Lung (tissue), 12 donors: ENCODE data around the gene DCP1A. TPM values are rescaled to one million over a fixed set of nuclear protein-coding genes. Genes with fewer than 3 reads are reported as not detected.
A peak's percentile ranks its signal among the peaks of the same experiment; 100 is the strongest.

Source experiments
- ATAC-seq: fragments of 200-7000 bp; cut with Tn5 transposase; one replicate; pipeline ENCODE4 v1.9.1; 2020; ENCODE audit warnings: moderate number of reproducible peaks; ENCODE audit not compliant: insufficient read depth, low FRiP score
- DNase-seq, 3 donors: peaks; one replicate each; pipeline ENCODE4 v3.0.0-alpha.2; 2013 to 2017
- H3K27ac ChIP-seq, 2 donors: one replicate each; pipeline ENCODE4 v1.5.1; 2013; ENCODE audit warnings: mild to moderate bottlenecking in 2 of 2, moderate library complexity in 2 of 2, control low read depth in 1 of 2, inconsistent platforms in 1 of 2, low read depth in 1 of 2, low read length in 1 of 2
- H3K27me3 ChIP-seq, 3 donors: one replicate each; pipeline ENCODE4 v1.5.1; 2013; ENCODE audit warnings: low read length in 2 of 3; ENCODE audit not compliant: control insufficient read depth in 3 of 3, insufficient read depth in 3 of 3
- H3K36me3 ChIP-seq, 4 donors: one replicate each; pipeline ENCODE4 v1.5.1; 2013; ENCODE audit warnings: low read length in 4 of 4, mild to moderate bottlenecking in 1 of 4, moderate library complexity in 1 of 4; ENCODE audit not compliant: control insufficient read depth in 4 of 4, insufficient read depth in 4 of 4
- H3K4me1 ChIP-seq, 5 donors: one replicate each; pipeline ENCODE4 v1.5.1; 2013; ENCODE audit warnings: low read length in 5 of 5, mild to moderate bottlenecking in 2 of 5, moderate library complexity in 1 of 5; ENCODE audit not compliant: control insufficient read depth in 5 of 5, insufficient read depth in 5 of 5
- H3K4me3 ChIP-seq: one replicate; pipeline ENCODE4 v1.5.1; 2013; ENCODE audit warnings: mild to moderate bottlenecking, control low read depth, moderate library complexity
- H3K9ac ChIP-seq, 2 donors: one replicate each; pipeline ENCODE4 v1.5.1; 2013; ENCODE audit warnings: low read length in 2 of 2, control low read depth in 1 of 2; ENCODE audit not compliant: insufficient read depth in 1 of 2
- H3K9me3 ChIP-seq, 4 donors: one replicate each; pipeline ENCODE4 v1.5.1; 2013; ENCODE audit warnings: low read length in 3 of 4, mild to moderate bottlenecking in 1 of 4, moderate library complexity in 1 of 4; ENCODE audit not compliant: control insufficient read depth in 4 of 4, insufficient read depth in 3 of 4
- WGBS, 2 donors: extraction: QIAGEN DNeasy Blood & Tissue Kit; methylation state at CpG; one replicate each; pipeline ENCODE4 v1.1.7; 2013; 5-methylcytosine and 5-hydroxymethylcytosine counted together
- polyA plus RNA-seq, 2 donors: library from polyadenylated mRNA; stranded (reverse); fragments of 200-250 nt; gene quantifications; one replicate each; pipeline ENCODE4 v1.2.1, GENCODE V29; 2013
- total RNA-seq, 2 donors: library from RNA; depleted of rRNA in 1 of 2; stranded (reverse); fragments of >200 nt in 1 of 2; gene quantifications; one replicate each; pipeline ENCODE4 v1.2.1, GENCODE V29; 2014 to 2021
- TF ChIP-seq, protein P1 (sequence below): IDR thresholded peaks from 2 replicates; pipeline ENCODE4 v1.5.1; 2012; ENCODE audit warnings: mild to moderate bottlenecking; ENCODE audit errors: control extremely low read depth, extremely low read depth
- donor health status: control.
- donor health status: control.
- donor health status: Bipolar disorder and iron deficiency.
- donor health status: healthy.
- donor health status: DM: yes; HTN: yes; CAD: no.

DCP1A gene
- total and polyA plus RNA-seq, 4 donors: 5.9 to 29.3 (median 14.9) TPM

DNA sequence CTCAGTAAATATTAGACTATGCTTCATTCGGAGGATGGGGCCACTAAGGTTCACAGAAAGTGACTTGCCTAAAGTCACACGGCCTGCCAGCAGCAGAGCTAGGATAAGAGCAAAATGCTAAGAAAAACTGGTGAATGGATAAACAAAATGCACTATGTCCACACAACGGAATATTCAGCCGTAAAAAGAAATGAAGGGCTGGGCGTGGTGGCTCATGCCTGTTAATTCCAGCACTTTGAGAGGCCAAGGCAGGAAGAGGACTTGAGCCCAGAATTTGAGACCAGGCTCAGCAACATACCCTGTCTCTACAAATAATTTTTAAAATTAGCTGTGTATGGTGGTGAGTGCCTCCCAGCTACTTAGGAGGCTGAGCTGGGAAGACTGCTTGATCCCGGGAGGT, 99.2 kb downstream of the DCP1A start:
- DNase-seq (no peak), ATAC-seq (no peak)
- H3K4me3 ChIP-seq: no peak overlapping the region
- no peaks in the 10 kb centered on the region for H3K9me3 ChIP-seq
- peak overlapping the region in 1 of 2 donors; percentile 32 for H3K27ac ChIP-seq
- H3K36me3 ChIP-seq: peaks cover 0 to 5% (median 0%) of the 10 kb centered on the region in 4 donors
- H3K27me3 ChIP-seq: no peaks in the 10 kb centered on the region
- 65 to 68% methylated on average over 6 of the region's 6 CpGs for WGBS, 2 donors
- peaks cover 7 to 32% (median 20%) of the 10 kb centered on the region in 5 donors for H3K4me1 ChIP-seq
- H3K9ac ChIP-seq: no peak overlapping the region
- TF ChIP-seq, protein P1, sequence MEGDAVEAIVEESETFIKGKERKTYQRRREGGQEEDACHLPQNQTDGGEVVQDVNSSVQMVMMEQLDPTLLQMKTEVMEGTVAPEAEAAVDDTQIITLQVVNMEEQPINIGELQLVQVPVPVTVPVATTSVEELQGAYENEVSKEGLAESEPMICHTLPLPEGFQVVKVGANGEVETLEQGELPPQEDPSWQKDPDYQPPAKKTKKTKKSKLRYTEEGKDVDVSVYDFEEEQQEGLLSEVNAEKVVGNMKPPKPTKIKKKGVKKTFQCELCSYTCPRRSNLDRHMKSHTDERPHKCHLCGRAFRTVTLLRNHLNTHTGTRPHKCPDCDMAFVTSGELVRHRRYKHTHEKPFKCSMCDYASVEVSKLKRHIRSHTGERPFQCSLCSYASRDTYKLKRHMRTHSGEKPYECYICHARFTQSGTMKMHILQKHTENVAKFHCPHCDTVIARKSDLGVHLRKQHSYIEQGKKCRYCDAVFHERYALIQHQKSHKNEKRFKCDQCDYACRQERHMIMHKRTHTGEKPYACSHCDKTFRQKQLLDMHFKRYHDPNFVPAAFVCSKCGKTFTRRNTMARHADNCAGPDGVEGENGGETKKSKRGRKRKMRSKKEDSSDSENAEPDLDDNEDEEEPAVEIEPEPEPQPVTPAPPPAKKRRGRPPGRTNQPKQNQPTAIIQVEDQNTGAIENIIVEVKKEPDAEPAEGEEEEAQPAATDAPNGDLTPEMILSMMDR: no peak

DNA sequence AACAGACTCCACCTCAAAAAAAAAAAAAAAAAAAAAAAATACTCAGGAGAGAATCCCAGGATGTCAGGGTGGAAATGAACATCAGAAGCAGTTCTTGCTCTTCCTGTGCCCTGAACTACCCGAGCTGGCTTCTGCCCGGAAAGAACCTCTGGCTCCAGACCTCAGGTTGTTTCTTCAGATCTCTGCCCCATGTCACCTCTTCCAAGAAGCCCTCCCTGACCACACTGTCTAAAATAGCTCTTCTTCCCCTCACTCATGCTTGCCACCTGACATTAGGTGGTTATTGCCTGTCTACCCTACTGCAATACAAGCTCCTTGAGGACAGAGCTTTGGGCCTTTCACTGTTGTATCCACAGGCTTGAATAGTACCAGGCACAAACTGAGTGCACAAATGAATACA, 99.7 kb downstream of the DCP1A start:
- DNase-seq (no peak), ATAC-seq (no peak)
- H3K4me1 ChIP-seq: peaks cover 6 to 33% (median 24%) of the 10 kb centered on the region in 5 donors
- no peak overlapping the region for H3K4me3 ChIP-seq
- H3K9me3 ChIP-seq: no peaks in the 10 kb centered on the region
- H3K27me3 ChIP-seq: no peaks in the 10 kb centered on the region
- no peak overlapping the region for H3K9ac ChIP-seq
- H3K36me3 ChIP-seq: peaks cover 0 to 5% (median 0%) of the 10 kb centered on the region in 4 donors
- TF ChIP-seq, protein P1: no peak
- no peak overlapping the region for H3K27ac ChIP-seq
- 17 to 61% methylated on average over 2 of the region's 2 CpGs for WGBS, 2 donors

DNA sequence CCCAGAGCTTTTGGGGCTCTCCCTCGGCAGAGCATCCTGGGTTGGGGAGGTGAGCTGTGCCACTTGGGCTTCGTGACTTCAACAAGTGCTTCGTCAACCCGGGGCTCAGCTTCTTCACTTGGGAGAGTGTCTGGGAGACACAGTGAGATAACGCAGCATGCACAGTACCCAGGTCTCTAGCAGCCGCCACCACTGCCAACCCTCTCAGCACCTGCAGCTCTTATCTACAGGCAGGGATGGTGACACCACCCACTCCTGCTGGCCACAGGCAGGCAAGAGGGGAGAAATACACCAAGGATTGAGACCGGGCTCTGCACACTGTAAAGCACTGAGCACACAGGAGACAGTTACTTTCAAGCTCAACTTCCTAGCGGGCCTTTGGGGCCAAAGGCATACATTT, 103.1 kb downstream of the DCP1A start:
- TF ChIP-seq, protein P1: no peak
- ATAC-seq: no peak
- no peaks in the 10 kb centered on the region for H3K9me3 ChIP-seq
- H3K4me1 ChIP-seq: peaks cover 4 to 23% (median 11%) of the 10 kb centered on the region in 5 donors
- peaks cover 0 to 26% (median 11%) of the 10 kb centered on the region in 4 donors for H3K36me3 ChIP-seq
- DNase-seq: no peak
- H3K27ac ChIP-seq: peak overlapping the region; percentile 10 to 86
- H3K9ac ChIP-seq: no peak overlapping the region
- WGBS, 2 donors: 76 to 87% methylated on average over 8 of the region's 8 CpGs
- H3K4me3 ChIP-seq: no peak overlapping the region
- H3K27me3 ChIP-seq: no peaks in the 10 kb centered on the region

DNA sequence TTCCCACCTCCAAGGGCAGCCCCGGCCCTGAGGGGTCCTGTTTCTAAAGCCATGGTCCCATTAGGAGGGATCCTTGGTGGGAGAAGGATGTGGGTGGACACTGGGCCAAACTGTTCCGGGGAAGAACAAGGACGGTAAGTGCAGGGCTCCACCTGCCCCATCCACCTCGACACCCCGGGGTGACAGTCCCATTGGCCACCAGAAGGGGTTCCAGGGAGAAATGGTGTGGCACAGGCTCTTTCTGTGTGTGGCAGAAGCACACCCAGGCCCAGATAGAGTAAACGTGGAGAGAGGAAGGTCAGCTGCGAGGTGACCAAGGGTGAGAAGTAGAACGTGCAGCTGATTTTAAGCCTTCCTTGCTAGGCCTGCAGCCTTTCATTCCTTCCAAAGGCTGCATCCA, 103.6 kb downstream of the DCP1A start:
- Histone ChIP-seq H3K9me3 (no peaks in the 10 kb centered on the region), H3K4me1 (peaks cover 4 to 22% (median 11%) of the 10 kb centered on the region in 5 donors), H3K9ac (no peak overlapping the region), H3K27ac (peak overlapping the region; percentile 10 to 86), H3K36me3 (peaks cover 0 to 27% (median 12%) of the 10 kb centered on the region in 4 donors), H3K27me3 (no peaks in the 10 kb centered on the region), H3K4me3 (no peak overlapping the region)
- no peak for ATAC-seq
- no peak for DNase-seq
- TF ChIP-seq, protein P1: no peak
- 73 to 83% methylated on average over 8 of the region's 8 CpGs for WGBS, 2 donors
